Measurements from ENCODE around the gene AGBL5. TPM values are rescaled to one million over a fixed set of nuclear protein-coding genes. Genes with fewer than 3 reads are reported as not detected.

Gene AGBL5
- total and polyA plus RNA-seq, 2 of the 13 experiments (the other 11 are each of a cell fraction or from before 2014, with no cell fraction given), result 55.9 to 73.3 TPM

GRCh38 chr2:27054721-27055120, 3.3 kb downstream of the AGBL5 start (continued):
- TF ChIP-seq ZNF580 (CRISPR knock-in tag; IDR thresholded peaks at IDR 0.05; ENCODE audit: borderline replicate concordance, low read depth) (no peak), ZNF121 (CRISPR knock-in tag; IDR thresholded peaks at IDR 0.05) (no peak), PRMT3 (CRISPR knock-in tag; IDR thresholded peaks at IDR 0.05; ENCODE audit: borderline replicate concordance, low read depth) (no peak), U2AF1 (optimal IDR thresholded peaks at IDR 0.05; ENCODE audit: low read depth, low read length) (no peak), KMT2A (CRISPR knock-in tag; IDR thresholded peaks at IDR 0.05) (no peak), ZNF101 (CRISPR knock-in tag; IDR thresholded peaks at IDR 0.05; ENCODE audit: borderline replicate concordance, low read depth) (no peak)

- Histone ChIP-seq H3K4me2 (ENCODE audit: low read depth, low read length) (no peak overlapping the region), H2AFZ (ENCODE audit: low read length) (no peak overlapping the region), H3K27me3 (ENCODE audit: control insufficient read depth in 1 of 2, insufficient read depth in 2 of 2, low read length in 2 of 2) (no peaks in the 10 kb centered on the region; a peak in 1 of 5 replicates), H3K4me3 (replicated peaks in 1 of 3; ENCODE audit: insufficient read depth in 1 of 3, low read depth in 2 of 3, low read length in 3 of 3) (no peak overlapping the region), H3K4me1 (ENCODE audit: insufficient read depth, low read length) (peaks cover 13% of the 10 kb centered on the region), H3K36me3 (replicated peaks in 1 of 2; ENCODE audit: control insufficient read depth in 1 of 2, insufficient read depth in 2 of 2, low read length in 2 of 2) (peaks cover 17 to 63% of the 10 kb centered on the region in 2 experiments), H3K9me3 (ENCODE audit: low read length) (no peaks in the 10 kb centered on the region), H4K20me1 (ENCODE audit: insufficient read depth, low read length) (no peaks in the 10 kb centered on the region), H3K79me2 (ENCODE audit: insufficient read depth, low read length) (peaks cover 4% of the 10 kb centered on the region), H3K9ac (ENCODE audit: insufficient read depth, low read depth, low read length) (no peak overlapping the region), H3K27ac (ENCODE audit: extremely low read length, insufficient read depth, low read length) (no peak overlapping the region)
- BruUV-seq (replicated peaks), result no TSS peak
- ChIA-PET POLR2A (interaction anchor here (4.3 kb wide), 1 partner anchor 10 kb away, joined by 19 read pairs; no protein-coding TSS in a partner anchor), CTCF (ENCODE audit: low intra/inter-chr PET ratio, low total read pairs) (no interaction called here)
- DNase-seq (ENCODE audit: low spot score) (no peak), FAIRE-seq (no peak), ATAC-seq (no peak)
- in situ Hi-C loops (cut with HindIII; ENCODE audit: extremely low pct_ligation_motif_present, low pct_unique_long_range_greater_than_20kb) (no loop called here), intact Hi-C loops (cut with micrococcal nuclease; ENCODE audit: unreplicated experiment) (no loop called here)
- TF ChIP-seq RBFOX2 (IDR thresholded peaks at IDR 0.05; ENCODE audit: low read depth, low read length) (0 out of 2 replicates have a peak, but pooled peaks have one; percentile 17), HES4 (CRISPR knock-in tag; IDR thresholded peaks at IDR 0.05; ENCODE audit: borderline replicate concordance) (no peak), CBX2 (IDR thresholded peaks at IDR 0.05; ENCODE audit: low read depth, low read length) (no peak), CBX2 (CRISPR knock-in tag; IDR thresholded peaks at IDR 0.05; ENCODE audit: low read depth) (no peak)
- 98% methylated on average over 6 of the region's 6 CpGs for WGBS (ENCODE audit: low lambda C conversion rate)
These were observed 5.7 kb downstream of the AGBL5 start for GRCh38 chr2:27057184-27057583.

All from HepG2 (cell line).